Measurements from ENCODE around the gene POU3F2. TPM values are rescaled to one million over a fixed set of nuclear protein-coding genes. Genes with fewer than 3 reads are reported as not detected.

Gene POU3F2
- total and polyA plus RNA-seq, 2 of the 13 experiments (the other 11 are each of a cell fraction or from before 2014, with no cell fraction given), result not detected

- ChIA-PET POLR2A (no interaction called here), CTCF (ENCODE audit: low intra/inter-chr PET ratio, low total read pairs) (no interaction called here)
- FAIRE-seq, result no peak
- no peak for DNase-seq (ENCODE audit: low spot score)
- intact Hi-C loops (cut with micrococcal nuclease; ENCODE audit: unreplicated experiment), result no loop called here
- H3K27me3 ChIP-seq (ENCODE audit: control insufficient read depth in 1 of 2, insufficient read depth in 2 of 2, low read length in 2 of 2), result no peaks in the 10 kb centered on the region
- H3K9me3 ChIP-seq (ENCODE audit: low read length), result no peaks in the 10 kb centered on the region
- H2AFZ ChIP-seq (ENCODE audit: low read length), result no peak overlapping the region
- ATAC-seq, result no peak
- TF ChIP-seq ZNF557 (CRISPR knock-in tag; IDR thresholded peaks at IDR 0.05) (no peak), ZNF121 (CRISPR knock-in tag; IDR thresholded peaks at IDR 0.05) (no peak), GLI4 (CRISPR knock-in tag; IDR thresholded peaks at IDR 0.05; ENCODE audit: borderline replicate concordance) (no peak), NCOA5 (CRISPR knock-in tag; IDR thresholded peaks at IDR 0.05) (no peak), ZNF276 (CRISPR knock-in tag; IDR thresholded peaks at IDR 0.05; ENCODE audit: low read depth) (no peak), ZFP37 (CRISPR knock-in tag; IDR thresholded peaks at IDR 0.05; ENCODE audit: borderline replicate concordance) (no peak), JUN (CRISPR knock-in tag; IDR thresholded peaks at IDR 0.05) (no peak), ZMAT3 (CRISPR knock-in tag; conservative IDR thresholded peaks at IDR 0.05) (no peak), REXO4 (CRISPR knock-in tag; IDR thresholded peaks at IDR 0.05; ENCODE audit: borderline replicate concordance) (no peak), ZNF549 (CRISPR knock-in tag; IDR thresholded peaks at IDR 0.05) (no peak)
- in situ Hi-C loops (cut with HindIII; ENCODE audit: extremely low pct_ligation_motif_present, low pct_unique_long_range_greater_than_20kb), result no loop called here
- 97% methylated on average over 3 of the region's 3 CpGs for WGBS (ENCODE audit: low lambda C conversion rate)
- H3K36me3 ChIP-seq (replicated peaks in 1 of 2; ENCODE audit: control insufficient read depth in 1 of 2, insufficient read depth in 2 of 2, low read length in 2 of 2), result peaks cover 1 to 5% of the 10 kb centered on the region in 2 experiments; a peak in 2 of 5 replicates
- H3K79me2 ChIP-seq (ENCODE audit: insufficient read depth, low read length), result no peaks in the 10 kb centered on the region
- BruUV-seq (replicated peaks), result no TSS peak
- no peak overlapping the region for H3K4me2 ChIP-seq (ENCODE audit: low read depth, low read length)
- no peak overlapping the region for H3K9ac ChIP-seq (ENCODE audit: insufficient read depth, low read depth, low read length)
- no peak overlapping the region for H3K27ac ChIP-seq (ENCODE audit: extremely low read length, insufficient read depth, low read length)
- no peaks in the 10 kb centered on the region for H4K20me1 ChIP-seq (ENCODE audit: insufficient read depth, low read length)
- H3K4me3 ChIP-seq (replicated peaks in 1 of 3; ENCODE audit: insufficient read depth in 1 of 3, low read depth in 2 of 3, low read length in 3 of 3), result no peak overlapping the region
- no peaks in the 10 kb centered on the region for H3K4me1 ChIP-seq (ENCODE audit: insufficient read depth, low read length)
These were observed 53.3 kb downstream of the POU3F2 start for GRCh38 chr6:98887650-98888049.

Other genes with a start within 250 kb of the POU3F2 start
- gene FBXL4, start 113.4 kb downstream of the POU3F2 start, total RNA-seq (2016; rRNA removed; fragmentation: Illumina TruSeq; extraction: Trizol), result 13.2 and 16.2 TPM in 2 replicates
- gene FBXL4, start 113.4 kb downstream of the POU3F2 start, polyA plus RNA-seq (2011; rRNA removed), result 16.2 and 17.6 TPM in 2 replicates